Transverse colon (tissue), 3 donors: ENCODE results near the gene MACROD1.

Experiments
- CTCF ChIP-seq, 5 experiments: fragments of 200-600 bp in 3 of 5; fragments of 450-650 bp in 2 of 5; sonication (generic) in 3 of 5; IDR thresholded peaks; 1 replicate in 2 of 5; 2 replicates in 3 of 5; pipeline ENCODE4 v1.5.1; 2016 to 2017; ENCODE audit warnings: antibody characterized with exemption in 5 of 5, inconsistent platforms in 3 of 5, mild to moderate bottlenecking in 2 of 5, moderate library complexity in 1 of 5
- EP300 ChIP-seq: sonication (generic); formaldehyde crosslinking; IDR thresholded peaks from one replicate; pipeline ENCODE4 v1.6.1; 2017; ENCODE audit warnings: antibody characterized with exemption, low read depth
- POLR2A ChIP-seq: fragments of 450-650 bp; IDR thresholded peaks from one replicate; pipeline ENCODE4 v1.6.1; 2016; ENCODE audit warnings: antibody characterized with exemption, mild to moderate bottlenecking, moderate library complexity

GRCh38 chr11:64100782-64101353, 65.0 kb downstream of the MACROD1 start:
- TF ChIP-seq CTCF (IDR thresholded peaks at IDR 0.05) (no peak), POLR2A (no peak), EP300 (no peak)
